ENCODE data around the gene MEST.

The MEST gene

DNA sequence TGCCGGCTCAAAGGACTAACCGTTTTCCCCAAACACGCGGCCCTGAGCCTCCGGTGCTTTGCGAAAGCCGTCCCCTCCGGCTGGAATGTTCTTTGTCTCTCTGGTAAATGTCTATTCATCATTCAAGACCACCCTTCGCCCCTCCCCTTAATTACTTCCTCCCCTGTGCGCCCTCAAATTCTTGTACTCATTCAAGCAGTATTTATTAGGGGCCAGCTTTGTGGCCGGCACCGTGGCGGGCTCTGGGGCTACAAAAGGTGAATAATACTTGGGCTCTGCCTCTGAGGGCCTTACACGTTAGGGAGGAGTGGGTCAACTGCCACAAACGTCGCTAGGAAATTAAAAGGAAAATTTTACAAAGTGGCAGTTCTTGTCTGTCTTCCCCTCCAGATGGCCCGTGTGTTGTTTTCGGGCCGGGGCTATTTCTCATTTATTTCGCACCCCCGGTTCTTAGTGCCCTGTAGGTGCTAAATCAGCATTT lies 1.5 kb upstream of the MEST start:
- no peak for DNase-seq (ENCODE audit: low read depth)
- H3K4me3 ChIP-seq (replicated peaks; ENCODE audit: low read depth, low read length), result no peak overlapping the region

DNA sequence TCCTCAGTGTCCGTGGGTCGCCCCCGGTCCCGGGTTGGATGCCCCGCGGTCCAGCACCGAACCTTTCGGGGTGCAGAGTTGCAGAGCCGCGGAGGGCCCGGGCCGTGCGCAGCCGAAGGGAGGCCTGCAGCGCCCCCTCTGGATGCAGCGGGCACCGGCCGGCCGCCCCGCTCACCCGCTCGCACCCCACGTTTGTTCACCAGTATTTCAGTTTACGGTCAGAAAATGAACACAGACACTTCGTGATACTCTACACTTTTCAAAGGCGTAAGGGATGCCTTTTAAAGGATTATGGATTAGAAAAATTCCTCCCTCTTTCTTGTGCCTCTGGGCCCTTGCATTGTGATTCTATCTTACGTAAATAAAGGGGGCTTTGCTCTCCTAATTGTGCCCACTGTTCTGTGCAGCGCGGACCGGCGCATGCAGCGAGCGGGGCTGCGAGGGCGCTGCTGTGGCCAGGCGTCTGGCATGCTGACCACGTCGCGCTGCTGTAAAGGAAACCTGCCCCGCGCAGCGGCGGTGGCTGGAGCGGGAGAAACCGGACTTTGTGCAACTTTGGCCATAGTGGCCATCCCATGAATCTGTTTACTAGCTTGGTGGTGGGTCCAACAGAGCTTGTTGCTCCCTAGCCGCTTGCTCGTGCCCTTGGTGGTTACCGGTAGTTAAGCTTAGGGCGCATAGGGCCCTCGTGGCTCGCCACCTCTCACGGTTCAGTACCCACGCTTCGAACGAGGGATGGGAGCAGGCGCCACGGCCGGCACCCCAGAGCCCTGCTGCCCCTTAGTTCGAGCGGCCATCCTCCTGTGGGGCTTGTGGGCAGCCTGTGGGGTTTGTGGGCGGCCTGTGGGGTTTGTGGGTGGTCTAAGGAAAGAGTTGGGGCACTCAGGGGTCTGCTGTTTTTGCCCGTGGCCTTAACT lies 739 bp upstream of the MEST start:
- TF ChIP-seq, protein P1, sequence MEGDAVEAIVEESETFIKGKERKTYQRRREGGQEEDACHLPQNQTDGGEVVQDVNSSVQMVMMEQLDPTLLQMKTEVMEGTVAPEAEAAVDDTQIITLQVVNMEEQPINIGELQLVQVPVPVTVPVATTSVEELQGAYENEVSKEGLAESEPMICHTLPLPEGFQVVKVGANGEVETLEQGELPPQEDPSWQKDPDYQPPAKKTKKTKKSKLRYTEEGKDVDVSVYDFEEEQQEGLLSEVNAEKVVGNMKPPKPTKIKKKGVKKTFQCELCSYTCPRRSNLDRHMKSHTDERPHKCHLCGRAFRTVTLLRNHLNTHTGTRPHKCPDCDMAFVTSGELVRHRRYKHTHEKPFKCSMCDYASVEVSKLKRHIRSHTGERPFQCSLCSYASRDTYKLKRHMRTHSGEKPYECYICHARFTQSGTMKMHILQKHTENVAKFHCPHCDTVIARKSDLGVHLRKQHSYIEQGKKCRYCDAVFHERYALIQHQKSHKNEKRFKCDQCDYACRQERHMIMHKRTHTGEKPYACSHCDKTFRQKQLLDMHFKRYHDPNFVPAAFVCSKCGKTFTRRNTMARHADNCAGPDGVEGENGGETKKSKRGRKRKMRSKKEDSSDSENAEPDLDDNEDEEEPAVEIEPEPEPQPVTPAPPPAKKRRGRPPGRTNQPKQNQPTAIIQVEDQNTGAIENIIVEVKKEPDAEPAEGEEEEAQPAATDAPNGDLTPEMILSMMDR (IDR thresholded peaks at IDR 0.05; ENCODE audit: low read length, missing control alignments), result peak; percentile 28
- peak overlapping the region; percentile 64 for H3K4me3 ChIP-seq (replicated peaks; ENCODE audit: low read depth, low read length)
- DNase-seq (ENCODE audit: low read depth), result peak; percentile 43

More for the DNA sequence above, 1.5 kb upstream of the MEST start:
- TF ChIP-seq, protein P1 (IDR thresholded peaks at IDR 0.05; ENCODE audit: low read length, missing control alignments), result no peak

DNA sequence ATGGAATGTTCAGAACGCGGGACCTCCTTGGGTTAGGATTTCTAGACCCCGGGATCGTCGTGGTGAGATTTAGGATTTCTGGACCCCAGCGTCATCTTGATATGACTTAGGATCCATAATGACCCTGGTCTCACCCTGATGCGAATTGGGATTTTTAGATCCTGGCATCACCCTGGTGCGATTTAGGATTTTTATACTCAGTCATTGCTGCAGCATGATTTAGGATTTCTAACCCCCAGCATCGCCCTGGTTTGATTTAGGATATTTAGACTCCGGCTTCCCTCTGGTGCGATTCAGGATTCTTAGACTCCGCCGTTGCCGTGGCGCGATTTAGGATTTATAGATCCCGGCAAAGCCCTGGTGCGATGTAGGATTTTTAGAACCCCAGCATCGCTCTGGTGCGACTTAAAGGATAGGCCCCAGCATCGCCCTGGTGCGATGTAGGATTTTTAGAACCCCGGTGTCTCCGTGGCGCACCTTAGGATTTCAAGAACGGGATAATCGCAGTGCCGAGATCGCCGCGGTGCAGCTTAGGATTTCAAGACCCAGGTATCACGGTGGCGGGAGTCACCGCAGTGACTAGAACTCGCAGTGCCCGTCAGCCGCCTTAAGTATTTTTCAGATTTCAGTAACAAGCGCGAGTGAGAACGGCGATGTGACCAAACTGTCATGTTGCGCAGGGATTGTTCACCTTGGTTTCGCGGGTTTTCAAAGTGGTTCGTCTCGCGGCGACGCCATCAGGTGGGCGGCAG lies 814 bp downstream of the MEST start:
- H3K4me3 ChIP-seq (replicated peaks; ENCODE audit: low read depth, low read length), result peak overlapping the region; percentile 64
- no peak for DNase-seq (ENCODE audit: low read depth)

DNA sequence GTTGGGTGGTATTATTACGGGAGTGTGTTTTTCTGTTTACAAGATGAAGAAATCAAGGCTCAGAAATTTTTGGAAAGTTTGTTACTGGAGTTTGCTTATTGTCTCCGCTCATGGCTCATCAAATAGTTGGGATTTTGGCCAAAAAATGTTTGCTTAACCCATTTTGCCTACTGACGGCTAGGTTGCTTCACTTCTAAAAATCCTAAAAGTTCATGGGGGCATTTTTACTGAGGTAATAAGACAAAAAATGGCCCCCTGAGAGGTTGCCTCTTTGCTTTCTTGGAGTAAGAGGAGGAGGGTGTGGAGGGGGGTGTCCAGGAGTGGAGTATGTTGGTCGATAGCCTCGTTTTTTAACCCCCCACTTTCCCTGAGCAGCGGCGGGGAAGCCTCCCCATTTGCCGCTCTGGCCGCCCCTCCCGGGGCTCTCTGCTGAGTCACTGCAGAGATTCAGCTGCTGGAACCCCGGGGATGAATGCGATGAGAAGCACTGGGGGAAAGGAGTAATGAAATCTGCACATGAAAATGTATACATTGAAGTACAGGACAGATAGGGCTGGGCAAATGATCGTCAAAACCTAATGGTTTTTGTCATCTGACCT lies 1.5 kb downstream of the MEST start:
- peak; percentile 39 for DNase-seq (ENCODE audit: low read depth)
- H3K4me3 ChIP-seq (replicated peaks; ENCODE audit: low read depth, low read length), result peak overlapping the region; percentile 64
- TF ChIP-seq, protein P1 (IDR thresholded peaks at IDR 0.05; ENCODE audit: low read length, missing control alignments), result no peak

More for the DNA sequence above, 814 bp downstream of the MEST start:
- TF ChIP-seq, protein P1 (IDR thresholded peaks at IDR 0.05; ENCODE audit: low read length, missing control alignments), result no peak

DNA sequence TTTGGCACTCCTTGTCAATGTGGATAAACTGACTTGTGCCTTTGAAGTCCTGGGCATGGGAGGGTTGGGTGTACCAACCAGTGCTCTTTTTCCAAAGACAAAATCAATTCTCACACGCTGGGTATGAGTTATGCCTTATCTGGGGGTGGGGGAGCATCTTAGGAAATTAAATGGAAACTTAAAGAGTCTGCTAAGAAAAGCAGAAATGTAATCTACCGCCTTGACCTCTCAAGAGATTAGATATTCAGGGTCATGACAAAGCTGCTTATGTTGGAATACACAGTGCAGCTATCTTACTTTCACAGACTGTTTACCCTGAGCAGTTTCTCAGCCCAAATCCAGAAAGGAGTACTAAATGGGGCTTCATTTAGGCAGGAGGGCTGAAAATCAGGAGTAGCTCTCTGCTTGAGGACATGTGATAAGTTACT lies 2.6 kb downstream of the MEST start:
- peak overlapping the region; percentile 64 for H3K4me3 ChIP-seq (replicated peaks; ENCODE audit: low read depth, low read length)

DNA sequence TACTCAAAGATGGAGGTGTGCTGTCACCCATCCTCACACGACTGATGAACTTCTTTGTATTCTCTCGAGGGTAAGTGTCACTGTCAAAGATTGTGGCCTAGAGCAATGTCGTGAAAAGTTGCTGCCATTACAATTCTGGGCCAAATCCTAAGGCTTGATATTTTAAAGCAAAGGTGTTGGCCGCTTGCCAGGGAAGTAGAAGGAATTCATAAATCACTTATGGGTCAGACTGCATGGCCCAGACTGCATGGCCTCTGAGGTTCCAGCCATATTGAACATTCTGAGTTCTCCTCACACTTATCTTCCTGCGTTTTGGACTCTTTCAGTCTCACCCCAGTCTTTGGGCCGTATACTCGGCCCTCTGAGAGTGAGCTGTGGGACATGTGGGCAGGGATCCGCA lies 8.6 kb downstream of the MEST start:
- TF ChIP-seq, protein P1 (IDR thresholded peaks at IDR 0.05; ENCODE audit: low read length, missing control alignments), result no peak
- DNase-seq (ENCODE audit: low read depth), result no peak
- H3K4me3 ChIP-seq (replicated peaks; ENCODE audit: low read depth, low read length), result no peak overlapping the region

More for the DNA sequence above, 2.6 kb downstream of the MEST start:
- DNase-seq (ENCODE audit: low read depth), result no peak
- TF ChIP-seq, protein P1 (IDR thresholded peaks at IDR 0.05; ENCODE audit: low read length, missing control alignments), result no peak

All from fibroblast of pulmonary artery (primary cell).